GM23338 (cell line): ENCODE results near the gene ARHGAP19. TPM values are rescaled to one million over a fixed set of nuclear protein-coding genes. Genes with fewer than 3 reads are reported as not detected.

Experiments used
- ATAC-seq: fragments of 200-7000 bp; cut with Tn5 transposase; 3 replicates; pipeline ENCODE4 v1.9.1; 2020
- DNase-seq: peaks from one replicate; pipeline ENCODE4 v3.0.0-alpha.2; 2015; ENCODE audit warnings: low spot score
- H2AFZ ChIP-seq: fragments of 200-600 bp; sonication (generic); 2 replicates; pipeline ENCODE4 v1.8.0; 2016; ENCODE audit warnings: antibody characterized with exemption, mild to moderate bottlenecking, moderate library complexity
- H3F3A ChIP-seq: fragments of 200-600 bp; sonication (generic); replicated peaks from 2 replicates; pipeline ENCODE4 v1.8.0; 2017; ENCODE audit warnings: antibody characterized with exemption, mixed run types, low read depth
- H3K27ac ChIP-seq: fragments of 200-600 bp; sonication (generic); 2 replicates; pipeline ENCODE4 v1.6.1; 2016; ENCODE audit warnings: low read depth
- H3K27me3 ChIP-seq: fragments of 200-600 bp; sonication (generic); 2 replicates; pipeline ENCODE4 v1.8.0; 2016; ENCODE audit warnings: mild to moderate bottlenecking, mixed run types, moderate library complexity; ENCODE audit not compliant: insufficient read depth
- H3K36me3 ChIP-seq: fragments of 200-600 bp; sonication (generic); 2 replicates; pipeline ENCODE4 v1.8.0; 2016; ENCODE audit warnings: mild to moderate bottlenecking; ENCODE audit not compliant: insufficient read depth
- H3K4me1 ChIP-seq: fragments of 200-600 bp; sonication (generic); 2 replicates; pipeline ENCODE4 v1.8.0; 2016; ENCODE audit warnings: mild to moderate bottlenecking, moderate library complexity; ENCODE audit not compliant: insufficient read depth
- H3K4me2 ChIP-seq: fragments of 200-600 bp; sonication (generic); 2 replicates; pipeline ENCODE4 v1.7.1; 2017; ENCODE audit warnings: mixed run types
- H3K4me3 ChIP-seq: fragments of 200-600 bp; sonication (generic); 2 replicates; pipeline ENCODE4 v1.6.1; 2016; ENCODE audit warnings: mixed run types
- H3K79me2 ChIP-seq: fragments of 200-600 bp; sonication (generic); replicated peaks from 2 replicates; pipeline ENCODE4 v1.8.0; 2017; ENCODE audit warnings: mild to moderate bottlenecking; ENCODE audit not compliant: insufficient read depth
- H3K9me2 ChIP-seq: fragments of 200-600 bp; sonication (generic); 2 replicates; pipeline ENCODE4 v1.8.0; 2017; ENCODE audit not compliant: insufficient read depth
- H4K20me1 ChIP-seq: fragments of 200-600 bp; sonication (generic); replicated peaks from 2 replicates; pipeline ENCODE4 v1.8.0; 2017; ENCODE audit warnings: mild to moderate bottlenecking; ENCODE audit not compliant: insufficient read depth
- H3K27ac Mint-ChIP-seq: 2 replicates; pipeline ENCODE4 v1.8.0; 2020; ENCODE audit warnings: inconsistent platforms, mild to moderate bottlenecking, moderate library complexity, mixed read lengths
- H3K27me3 Mint-ChIP-seq: 3 replicates; pipeline ENCODE4 v1.8.0; 2022; ENCODE audit warnings: low read depth, mild to moderate bottlenecking, moderate library complexity, mixed read lengths, inconsistent platforms; ENCODE audit not compliant: insufficient read depth, poor library complexity
- H3K36me3 Mint-ChIP-seq: 3 replicates; pipeline ENCODE4 v1.8.0; 2021; ENCODE audit warnings: low read depth, mild to moderate bottlenecking, inconsistent platforms, moderate library complexity, mixed read lengths
- H3K4me1 Mint-ChIP-seq: 3 replicates; pipeline ENCODE4 v1.8.0; 2020; ENCODE audit warnings: mild to moderate bottlenecking, inconsistent platforms, mixed read lengths
- H3K4me3 Mint-ChIP-seq: 3 replicates; pipeline ENCODE4 v1.8.0; 2021; ENCODE audit warnings: moderate library complexity, mild to moderate bottlenecking, inconsistent platforms, mixed read lengths
- H3K9me3 Mint-ChIP-seq: 3 replicates; pipeline ENCODE4 v1.8.0; 2020; ENCODE audit warnings: moderate library complexity, mild to moderate bottlenecking, inconsistent platforms, mixed read lengths
- CREB1 ChIP-seq: fragments of 250-450 bp; sonication (Bioruptor Pico); IDR thresholded peaks from 2 replicates; pipeline ENCODE4 v1.5.0; 2020; ENCODE audit warnings: low read depth, mild to moderate bottlenecking, moderate library complexity
- CTCF ChIP-seq, 2 experiments: fragments of 200-600 bp in 1 of 2; sonication (generic) in 1 of 2; conservative IDR thresholded peaks; 2 replicates each; pipeline versions ENCODE4 v1.5.1 to v1.6.1; 2016 to 2017; ENCODE audit warnings: antibody characterized with exemption in 2 of 2, low read depth in 2 of 2, mild to moderate bottlenecking in 2 of 2, moderate library complexity in 1 of 2
- ETS1 ChIP-seq: IDR thresholded peaks from 2 replicates; pipeline ENCODE4 v1.6.1; 2016; ENCODE audit warnings: antibody characterized with exemption
- EZH2 ChIP-seq: fragments of 200-600 bp; sonication (generic); IDR thresholded peaks from one replicate; pipeline ENCODE4 v1.8.0; 2017; ENCODE audit warnings: antibody characterized with exemption, mild to moderate bottlenecking, low read depth; ENCODE audit not compliant: unreplicated experiment
- EZH2phosphoT487 ChIP-seq: fragments of 200-600 bp; sonication (generic); IDR thresholded peaks from one replicate; pipeline ENCODE4 v1.8.1; 2018; ENCODE audit warnings: antibody characterized with exemption; ENCODE audit not compliant: unreplicated experiment
- JUNB ChIP-seq: IDR thresholded peaks from one replicate; pipeline ENCODE4 v1.6.1; 2016; ENCODE audit warnings: antibody characterized with exemption; ENCODE audit not compliant: unreplicated experiment
- NANOG ChIP-seq: IDR thresholded peaks from 2 replicates; pipeline ENCODE4 v1.6.1; 2016; ENCODE audit warnings: antibody characterized with exemption, borderline replicate concordance
- POLR2AphosphoS5 ChIP-seq: IDR thresholded peaks from 2 replicates; pipeline ENCODE4 v1.6.1; 2016; ENCODE audit warnings: antibody characterized with exemption, low read depth
- STAT1 ChIP-seq: IDR thresholded peaks from one replicate; pipeline ENCODE4 v1.6.1; 2016; ENCODE audit warnings: antibody characterized with exemption; ENCODE audit not compliant: unreplicated experiment
- ZNF114 ChIP-seq: fragments of 250-450 bp; sonication (Bioruptor Pico); IDR thresholded peaks from 2 replicates; pipeline ENCODE4 v1.5.0; 2020; ENCODE audit warnings: mild to moderate bottlenecking, moderate library complexity
- ZNF331 ChIP-seq: fragments of 250-450 bp; sonication (Bioruptor Pico); IDR thresholded peaks from 2 replicates; pipeline ENCODE4 v1.5.0; 2020; ENCODE audit warnings: low read depth, mild to moderate bottlenecking, moderate library complexity
- polyA plus RNA-seq: library from polyadenylated mRNA; unstranded; fragments of >200 nt; fragmentation: Nextera tagmentation; extraction: Ambion mirVana; gene quantifications from 2 replicates; pipeline ENCODE4 v1.2.1, GENCODE V29; 2016
- total RNA-seq: library from RNA; depleted of rRNA; stranded (reverse); fragments of >200 nt; shearing (Covaris generic); gene quantifications from 2 replicates; pipeline ENCODE4 v1.2.3, GENCODE V29; 2014
- TF ChIP-seq, protein P1 (sequence below): IDR thresholded peaks from one replicate; pipeline ENCODE4 v1.6.1; 2018; ENCODE audit warnings: antibody characterized with exemption; ENCODE audit not compliant: unreplicated experiment
- TF ChIP-seq, protein P2 (sequence below): fragments of 250-450 bp; sonication (Bioruptor Pico); IDR thresholded peaks from 2 replicates; pipeline ENCODE4 v1.5.0; 2020; ENCODE audit warnings: mild to moderate bottlenecking, moderate library complexity

ARHGAP19 gene
- total and polyA plus RNA-seq, 2 experiments from 2014 or later = 11.5 to 38.8 TPM

DNA sequence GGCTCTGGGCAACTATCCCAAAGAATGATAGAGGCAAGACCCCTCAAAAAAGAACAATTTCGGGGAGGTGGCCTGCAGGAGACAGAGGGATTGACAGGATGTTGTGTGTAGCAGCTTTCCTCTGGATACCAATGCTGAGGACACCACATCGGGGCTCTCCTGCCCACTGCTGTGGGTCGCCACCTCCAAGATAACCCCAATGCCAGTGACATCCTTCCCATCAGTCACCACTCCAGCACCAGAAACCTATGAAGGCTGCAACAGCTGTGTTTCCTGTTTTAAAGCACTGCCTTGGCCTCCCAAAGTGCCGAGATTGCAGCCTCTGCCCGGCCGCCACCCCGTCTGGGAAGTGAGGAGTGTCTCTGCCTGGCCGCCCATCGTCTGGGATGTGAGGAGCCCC is 17.6 kb downstream of the ARHGAP19 start:
- Histone ChIP-seq H3K9me2 (no peaks in the 10 kb centered on the region), H3K79me2 (peaks cover 55% of the 10 kb centered on the region), H2AFZ (no peak overlapping the region), H3K4me1 (0 out of 2 replicates have a peak, but pooled peaks cover 3% of the 10 kb centered on the region), H3K4me3 (no peak overlapping the region), H3F3A (no peaks in the 10 kb centered on the region), H3K36me3 (no peaks in the 10 kb centered on the region), H4K20me1 (peaks cover 11% of the 10 kb centered on the region; the same call in 1 of the 2 replicates), H3K4me2 (no peak overlapping the region), H3K27me3 (no peaks in the 10 kb centered on the region), H3K27ac (no peak overlapping the region)
- Mint-ChIP-seq H3K4me1 (no peaks in the 10 kb centered on the region; the same call in 2 of the 3 replicates), H3K36me3 (peaks cover 9% of the 10 kb centered on the region; the same call in 2 of the 3 replicates), H3K4me3 (no peak overlapping the region), H3K27ac (no peak overlapping the region), H3K9me3 (peaks cover 10% of the 10 kb centered on the region; the same call in 2 of the 3 replicates), H3K27me3 (peaks cover 2% of the 10 kb centered on the region)
- no peak for ATAC-seq
- no peak for DNase-seq
- TF ChIP-seq STAT1 = no peak
- TF ChIP-seq ZNF331 (CRISPR knock-in tag) = no peak
- TF ChIP-seq ZNF114 (CRISPR knock-in tag) = no peak
- TF ChIP-seq, protein P1, sequence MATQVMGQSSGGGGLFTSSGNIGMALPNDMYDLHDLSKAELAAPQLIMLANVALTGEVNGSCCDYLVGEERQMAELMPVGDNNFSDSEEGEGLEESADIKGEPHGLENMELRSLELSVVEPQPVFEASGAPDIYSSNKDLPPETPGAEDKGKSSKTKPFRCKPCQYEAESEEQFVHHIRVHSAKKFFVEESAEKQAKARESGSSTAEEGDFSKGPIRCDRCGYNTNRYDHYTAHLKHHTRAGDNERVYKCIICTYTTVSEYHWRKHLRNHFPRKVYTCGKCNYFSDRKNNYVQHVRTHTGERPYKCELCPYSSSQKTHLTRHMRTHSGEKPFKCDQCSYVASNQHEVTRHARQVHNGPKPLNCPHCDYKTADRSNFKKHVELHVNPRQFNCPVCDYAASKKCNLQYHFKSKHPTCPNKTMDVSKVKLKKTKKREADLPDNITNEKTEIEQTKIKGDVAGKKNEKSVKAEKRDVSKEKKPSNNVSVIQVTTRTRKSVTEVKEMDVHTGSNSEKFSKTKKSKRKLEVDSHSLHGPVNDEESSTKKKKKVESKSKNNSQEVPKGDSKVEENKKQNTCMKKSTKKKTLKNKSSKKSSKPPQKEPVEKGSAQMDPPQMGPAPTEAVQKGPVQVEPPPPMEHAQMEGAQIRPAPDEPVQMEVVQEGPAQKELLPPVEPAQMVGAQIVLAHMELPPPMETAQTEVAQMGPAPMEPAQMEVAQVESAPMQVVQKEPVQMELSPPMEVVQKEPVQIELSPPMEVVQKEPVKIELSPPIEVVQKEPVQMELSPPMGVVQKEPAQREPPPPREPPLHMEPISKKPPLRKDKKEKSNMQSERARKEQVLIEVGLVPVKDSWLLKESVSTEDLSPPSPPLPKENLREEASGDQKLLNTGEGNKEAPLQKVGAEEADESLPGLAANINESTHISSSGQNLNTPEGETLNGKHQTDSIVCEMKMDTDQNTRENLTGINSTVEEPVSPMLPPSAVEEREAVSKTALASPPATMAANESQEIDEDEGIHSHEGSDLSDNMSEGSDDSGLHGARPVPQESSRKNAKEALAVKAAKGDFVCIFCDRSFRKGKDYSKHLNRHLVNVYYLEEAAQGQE = no peak
- no peak for TF ChIP-seq POLR2AphosphoS5
- no peak for TF ChIP-seq NANOG
- TF ChIP-seq EZH2 = no peak
- TF ChIP-seq, protein P2, sequence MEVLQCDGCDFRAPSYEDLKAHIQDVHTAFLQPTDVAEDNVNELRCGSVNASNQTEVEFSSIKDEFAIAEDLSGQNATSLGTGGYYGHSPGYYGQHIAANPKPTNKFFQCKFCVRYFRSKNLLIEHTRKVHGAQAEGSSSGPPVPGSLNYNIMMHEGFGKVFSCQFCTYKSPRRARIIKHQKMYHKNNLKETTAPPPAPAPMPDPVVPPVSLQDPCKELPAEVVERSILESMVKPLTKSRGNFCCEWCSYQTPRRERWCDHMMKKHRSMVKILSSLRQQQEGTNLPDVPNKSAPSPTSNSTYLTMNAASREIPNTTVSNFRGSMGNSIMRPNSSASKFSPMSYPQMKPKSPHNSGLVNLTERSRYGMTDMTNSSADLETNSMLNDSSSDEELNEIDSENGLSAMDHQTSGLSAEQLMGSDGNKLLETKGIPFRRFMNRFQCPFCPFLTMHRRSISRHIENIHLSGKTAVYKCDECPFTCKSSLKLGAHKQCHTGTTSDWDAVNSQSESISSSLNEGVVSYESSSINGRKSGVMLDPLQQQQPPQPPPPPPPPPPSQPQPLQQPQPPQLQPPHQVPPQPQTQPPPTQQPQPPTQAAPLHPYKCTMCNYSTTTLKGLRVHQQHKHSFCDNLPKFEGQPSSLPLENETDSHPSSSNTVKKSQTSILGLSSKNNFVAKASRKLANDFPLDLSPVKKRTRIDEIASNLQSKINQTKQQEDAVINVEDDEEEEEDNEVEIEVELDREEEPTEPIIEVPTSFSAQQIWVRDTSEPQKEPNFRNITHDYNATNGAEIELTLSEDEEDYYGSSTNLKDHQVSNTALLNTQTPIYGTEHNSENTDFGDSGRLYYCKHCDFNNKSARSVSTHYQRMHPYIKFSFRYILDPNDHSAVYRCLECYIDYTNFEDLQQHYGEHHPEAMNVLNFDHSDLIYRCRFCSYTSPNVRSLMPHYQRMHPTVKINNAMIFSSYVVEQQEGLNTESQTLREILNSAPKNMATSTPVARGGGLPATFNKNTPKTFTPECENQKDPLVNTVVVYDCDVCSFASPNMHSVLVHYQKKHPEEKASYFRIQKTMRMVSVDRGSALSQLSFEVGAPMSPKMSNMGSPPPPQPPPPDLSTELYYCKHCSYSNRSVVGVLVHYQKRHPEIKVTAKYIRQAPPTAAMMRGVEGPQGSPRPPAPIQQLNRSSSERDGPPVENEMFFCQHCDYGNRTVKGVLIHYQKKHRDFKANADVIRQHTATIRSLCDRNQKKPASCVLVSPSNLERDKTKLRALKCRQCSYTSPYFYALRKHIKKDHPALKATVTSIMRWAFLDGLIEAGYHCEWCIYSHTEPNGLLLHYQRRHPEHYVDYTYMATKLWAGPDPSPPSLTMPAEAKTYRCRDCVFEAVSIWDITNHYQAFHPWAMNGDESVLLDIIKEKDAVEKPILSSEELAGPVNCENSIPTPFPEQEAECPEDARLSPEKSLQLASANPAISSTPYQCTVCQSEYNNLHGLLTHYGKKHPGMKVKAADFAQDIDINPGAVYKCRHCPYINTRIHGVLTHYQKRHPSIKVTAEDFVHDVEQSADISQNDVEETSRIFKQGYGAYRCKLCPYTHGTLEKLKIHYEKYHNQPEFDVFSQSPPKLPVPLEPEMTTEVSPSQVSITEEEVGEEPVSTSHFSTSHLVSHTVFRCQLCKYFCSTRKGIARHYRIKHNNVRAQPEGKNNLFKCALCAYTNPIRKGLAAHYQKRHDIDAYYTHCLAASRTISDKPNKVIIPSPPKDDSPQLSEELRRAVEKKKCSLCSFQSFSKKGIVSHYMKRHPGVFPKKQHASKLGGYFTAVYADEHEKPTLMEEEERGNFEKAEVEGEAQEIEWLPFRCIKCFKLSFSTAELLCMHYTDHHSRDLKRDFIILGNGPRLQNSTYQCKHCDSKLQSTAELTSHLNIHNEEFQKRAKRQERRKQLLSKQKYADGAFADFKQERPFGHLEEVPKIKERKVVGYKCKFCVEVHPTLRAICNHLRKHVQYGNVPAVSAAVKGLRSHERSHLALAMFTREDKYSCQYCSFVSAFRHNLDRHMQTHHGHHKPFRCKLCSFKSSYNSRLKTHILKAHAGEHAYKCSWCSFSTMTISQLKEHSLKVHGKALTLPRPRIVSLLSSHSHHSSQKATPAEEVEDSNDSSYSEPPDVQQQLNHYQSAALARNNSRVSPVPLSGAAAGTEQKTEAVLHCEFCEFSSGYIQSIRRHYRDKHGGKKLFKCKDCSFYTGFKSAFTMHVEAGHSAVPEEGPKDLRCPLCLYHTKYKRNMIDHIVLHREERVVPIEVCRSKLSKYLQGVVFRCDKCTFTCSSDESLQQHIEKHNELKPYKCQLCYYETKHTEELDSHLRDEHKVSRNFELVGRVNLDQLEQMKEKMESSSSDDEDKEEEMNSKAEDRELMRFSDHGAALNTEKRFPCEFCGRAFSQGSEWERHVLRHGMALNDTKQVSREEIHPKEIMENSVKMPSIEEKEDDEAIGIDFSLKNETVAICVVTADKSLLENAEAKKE = no peak
- no peak for TF ChIP-seq EZH2phosphoT487
- TF ChIP-seq CTCF (conservative IDR thresholded peaks at IDR 0.05; ENCODE audit: low read depth in 2 of 2) = no peak
- no peak for TF ChIP-seq CREB1 (CRISPR knock-in tag)
- TF ChIP-seq ETS1 = no peak
- no peak for TF ChIP-seq JUNB
